T-helper 1 cell treated with Interleukin-12 subunit alpha and Interleukin-12 subunit beta and Interleukin-4 antibody, amounts not matched to agents 30 μg/mL and 1 μg/mL, for 36 hours (primary cell): ENCODE measurements around the gene TGIF2.
"Not testable (repeated sequence)": the region's sequence is repeated elsewhere in the genome, so short reads cannot be mapped to it uniquely, and the experiment has no call there.

ENCODE experiments used
- H3K27ac Mint-ChIP-seq: one replicate; pipeline ENCODE4 v1.8.0; 2021; ENCODE audit warnings: mild to moderate bottlenecking, mixed read lengths
- H3K27me3 Mint-ChIP-seq: one replicate; pipeline ENCODE4 v1.8.0; 2021; ENCODE audit warnings: low read depth, mixed read lengths
- H3K36me3 Mint-ChIP-seq: one replicate; pipeline ENCODE4 v1.8.0; 2021; ENCODE audit warnings: low read depth, mixed read lengths
- H3K4me1 Mint-ChIP-seq: one replicate; pipeline ENCODE4 v1.8.0; 2021; ENCODE audit warnings: low read depth, mixed read lengths
- H3K4me3 Mint-ChIP-seq: one replicate; pipeline ENCODE4 v1.8.0; 2021; ENCODE audit warnings: mild to moderate bottlenecking, moderate library complexity, mixed read lengths
- H3K9me3 Mint-ChIP-seq: one replicate; pipeline ENCODE4 v1.8.0; 2021; ENCODE audit warnings: mixed read lengths

TGIF2 gene

GRCh38 chr20:36632487-36633284 is 59.3 kb downstream of the TGIF2 start:
- H3K27ac Mint-ChIP-seq = peak overlapping the region; percentile 45
- H3K4me1 Mint-ChIP-seq = peaks cover 35% of the 10 kb centered on the region
- H3K27me3 Mint-ChIP-seq = no peaks in the 10 kb centered on the region
- peaks cover 55% of the 10 kb centered on the region for H3K36me3 Mint-ChIP-seq
- no peak overlapping the region for H3K4me3 Mint-ChIP-seq
- H3K9me3 Mint-ChIP-seq = no peaks in the 10 kb centered on the region

GRCh38 chr20:36633285-36633772 is 59.9 kb downstream of the TGIF2 start:
- no peak overlapping the region for H3K4me3 Mint-ChIP-seq
- no peaks in the 10 kb centered on the region for H3K9me3 Mint-ChIP-seq
- no peaks in the 10 kb centered on the region for H3K27me3 Mint-ChIP-seq
- H3K36me3 Mint-ChIP-seq = peaks cover 50% of the 10 kb centered on the region
- H3K27ac Mint-ChIP-seq = no peak overlapping the region
- H3K4me1 Mint-ChIP-seq = peaks cover 30% of the 10 kb centered on the region

DNA sequence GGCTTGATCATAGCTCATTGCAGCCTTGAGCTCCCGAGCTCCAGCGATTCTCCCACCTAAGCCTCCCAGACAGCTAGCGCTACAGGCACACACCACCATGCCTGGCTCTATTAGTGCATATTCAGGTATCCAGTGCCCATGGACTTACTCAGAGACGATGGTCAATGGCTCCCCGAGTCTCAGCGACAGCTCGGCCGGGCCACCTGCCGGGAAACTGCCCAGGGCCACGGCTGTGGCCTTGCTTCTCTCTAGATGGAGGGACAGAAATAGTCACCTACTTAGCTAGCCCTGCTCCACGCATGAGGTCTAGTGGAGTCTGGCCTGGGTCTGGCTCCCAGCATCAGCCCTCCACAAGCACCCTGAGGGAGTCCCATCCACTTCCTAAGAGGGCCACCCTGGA is 60.9 kb downstream of the TGIF2 start:
- H3K27me3 Mint-ChIP-seq = no peaks in the 10 kb centered on the region
- H3K4me3 Mint-ChIP-seq = no peak overlapping the region
- no peaks in the 10 kb centered on the region for H3K9me3 Mint-ChIP-seq
- peaks cover 47% of the 10 kb centered on the region for H3K36me3 Mint-ChIP-seq
- no peak overlapping the region for H3K27ac Mint-ChIP-seq
- H3K4me1 Mint-ChIP-seq = peaks cover 25% of the 10 kb centered on the region

GRCh38 chr20:36638876-36639400 is 65.5 kb downstream of the TGIF2 start:
- not testable (repeated sequence) for H3K27me3 Mint-ChIP-seq, H3K27ac Mint-ChIP-seq

GRCh38 chr20:36641506-36641843 is 68.1 kb downstream of the TGIF2 start:
- Mint-ChIP-seq H3K27me3 (no peaks in the 10 kb centered on the region), H3K4me3 (no peak overlapping the region), H3K27ac (peak overlapping the region; percentile 17), H3K4me1 (peaks cover 38% of the 10 kb centered on the region), H3K9me3 (no peaks in the 10 kb centered on the region), H3K36me3 (peaks cover 37% of the 10 kb centered on the region)

More at GRCh38 chr20:36638876-36639400, 65.5 kb downstream of the TGIF2 start:
- H3K4me3 Mint-ChIP-seq, H3K9me3 Mint-ChIP-seq: not testable (repeated sequence)
- Mint-ChIP-seq H3K4me1 (peaks cover 25% of the 10 kb centered on the region), H3K36me3 (peaks cover 40% of the 10 kb centered on the region)

- H3K27ac Mint-ChIP-seq = peak overlapping the region; percentile 71
- H3K9me3 Mint-ChIP-seq = no peaks in the 10 kb centered on the region
- H3K27me3 Mint-ChIP-seq = no peaks in the 10 kb centered on the region
- H3K36me3 Mint-ChIP-seq = peaks cover 35% of the 10 kb centered on the region
- peak overlapping the region; percentile 12 for H3K4me3 Mint-ChIP-seq
- H3K4me1 Mint-ChIP-seq = peaks cover 42% of the 10 kb centered on the region
Observed at GRCh38 chr20:36642136-36642535, 68.7 kb downstream of the TGIF2 start.
